Stomach (tissue), 4 donors: ENCODE data around the gene PAK5.

Experiments used
- POLR2A ChIP-seq, 4 donors: fragments of 450-650 bp; IDR thresholded peaks; one replicate each; pipeline ENCODE4 v1.6.1; 2016; ENCODE audit warnings: antibody characterized with exemption in 4 of 4, control low read depth in 2 of 4, mild to moderate bottlenecking in 1 of 4, moderate library complexity in 1 of 4
- POLR2AphosphoS5 ChIP-seq, 3 donors: sonication (generic); formaldehyde crosslinking; IDR thresholded peaks; one replicate each; pipeline ENCODE4 v1.6.1; 2016; ENCODE audit warnings: antibody characterized with exemption in 3 of 3
- TF ChIP-seq, protein P1 (sequence below), 7 experiments: fragments of 450-650 bp in 4 of 7; fragments of 200-600 bp in 3 of 7; sonication (generic) in 3 of 7; IDR thresholded peaks; one replicate each; pipeline ENCODE4 v1.5.1; 2016 to 2019; ENCODE audit warnings: antibody characterized with exemption in 7 of 7, control low read depth in 2 of 7, mild to moderate bottlenecking in 1 of 7

GRCh38 chr20:9627219-9627618 is 211.7 kb downstream of the PAK5 start:
- TF ChIP-seq, protein P1, sequence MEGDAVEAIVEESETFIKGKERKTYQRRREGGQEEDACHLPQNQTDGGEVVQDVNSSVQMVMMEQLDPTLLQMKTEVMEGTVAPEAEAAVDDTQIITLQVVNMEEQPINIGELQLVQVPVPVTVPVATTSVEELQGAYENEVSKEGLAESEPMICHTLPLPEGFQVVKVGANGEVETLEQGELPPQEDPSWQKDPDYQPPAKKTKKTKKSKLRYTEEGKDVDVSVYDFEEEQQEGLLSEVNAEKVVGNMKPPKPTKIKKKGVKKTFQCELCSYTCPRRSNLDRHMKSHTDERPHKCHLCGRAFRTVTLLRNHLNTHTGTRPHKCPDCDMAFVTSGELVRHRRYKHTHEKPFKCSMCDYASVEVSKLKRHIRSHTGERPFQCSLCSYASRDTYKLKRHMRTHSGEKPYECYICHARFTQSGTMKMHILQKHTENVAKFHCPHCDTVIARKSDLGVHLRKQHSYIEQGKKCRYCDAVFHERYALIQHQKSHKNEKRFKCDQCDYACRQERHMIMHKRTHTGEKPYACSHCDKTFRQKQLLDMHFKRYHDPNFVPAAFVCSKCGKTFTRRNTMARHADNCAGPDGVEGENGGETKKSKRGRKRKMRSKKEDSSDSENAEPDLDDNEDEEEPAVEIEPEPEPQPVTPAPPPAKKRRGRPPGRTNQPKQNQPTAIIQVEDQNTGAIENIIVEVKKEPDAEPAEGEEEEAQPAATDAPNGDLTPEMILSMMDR (IDR thresholded peaks at IDR 0.05): no peak
- TF ChIP-seq POLR2A (IDR thresholded peaks at IDR 0.05): no peak
- no peak for TF ChIP-seq POLR2AphosphoS5 (IDR thresholded peaks at IDR 0.05)
